ENCODE data around the gene OR3A3.
"Not testable (repeated sequence)": the region's sequence is repeated elsewhere in the genome, so short reads cannot be mapped to it uniquely, and the experiment has no call there.

OR3A3 gene

DNA sequence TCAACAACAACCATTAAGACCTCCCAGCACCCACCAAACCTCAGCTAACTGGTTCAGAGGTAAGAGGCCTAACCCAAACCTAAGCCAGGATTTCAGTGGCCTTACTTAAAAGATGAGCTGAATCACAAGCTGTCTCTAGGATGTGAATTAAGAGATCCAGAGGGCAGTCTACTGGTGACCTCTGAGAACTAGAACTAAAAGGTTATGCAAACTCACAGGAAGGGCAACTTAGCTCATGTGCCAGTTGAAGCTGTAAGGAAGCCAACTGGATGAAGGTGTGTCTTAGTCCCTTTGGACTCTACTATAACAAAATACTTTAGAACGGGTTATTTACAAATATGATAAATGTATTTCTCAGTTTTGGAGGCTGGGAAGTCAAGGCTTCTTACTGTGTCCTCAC, 55.2 kb downstream of the OR3A3 start:
- DNase-seq; in situ Hi-C loops (cut with MboI; ENCODE audit: low pct_unique_long_range_greater_than_20kb, low sequenced_read_pairs): not testable (repeated sequence)

- DNase-seq, result no peak
- in situ Hi-C loops (cut with MboI; ENCODE audit: low pct_unique_long_range_greater_than_20kb, low sequenced_read_pairs), result no loop called here
These were observed 58.4 kb downstream of the OR3A3 start for GRCh38 chr17:3469529-3469928.

DNA sequence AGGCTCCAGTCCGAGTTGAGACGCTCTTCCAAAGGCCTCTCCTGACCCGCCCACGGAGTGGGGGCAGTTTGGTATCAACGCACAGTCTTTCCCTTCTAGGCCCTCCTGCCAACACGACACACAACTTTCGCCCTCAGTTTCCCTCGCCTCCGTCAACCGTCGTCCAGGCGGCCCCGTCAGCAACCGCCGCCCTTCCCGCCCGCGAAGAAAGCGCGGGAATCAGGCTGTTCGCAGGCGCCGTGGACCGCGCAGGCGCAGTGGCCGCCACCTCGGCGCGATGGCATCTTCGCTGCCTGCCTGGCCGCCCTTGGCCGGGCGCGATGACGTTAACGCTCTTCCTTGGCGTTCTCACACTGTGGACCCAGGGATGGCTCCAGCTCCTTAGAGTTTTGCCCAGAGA, 60.4 kb downstream of the OR3A3 start, which contains the start of gene SPATA22:
Gene SPATA22, minus strand, starts transcription at position 221 of the 400 bp plus-strand sequence. CDS start 2,494 bp downstream, outside the sequence.
- in situ Hi-C loops (cut with MboI; ENCODE audit: low pct_unique_long_range_greater_than_20kb, low sequenced_read_pairs), result no loop called here

GRCh38 chr17:3472137-3472536, 61.0 kb downstream of the OR3A3 start:
- in situ Hi-C loops (cut with MboI; ENCODE audit: low pct_unique_long_range_greater_than_20kb, low sequenced_read_pairs), result no loop called here
- DNase-seq, result no peak

More for the DNA sequence above, 60.4 kb downstream of the OR3A3 start, which contains the start of gene SPATA22:
- DNase-seq, result no peak
